DMS79 treated with DMSO at 0.1 percent for 48 hours (cell line): Measurements from ENCODE around the gene SPRN.
"Not testable (repeated sequence)": the region's sequence is repeated elsewhere in the genome, so short reads cannot be mapped to it uniquely, and the experiment has no call there.

Source experiments
- DNase-seq: peaks from one replicate; lab custom pipeline; 2025; lab: John Stamatoyannopoulos, UW

Gene SPRN

DNA sequence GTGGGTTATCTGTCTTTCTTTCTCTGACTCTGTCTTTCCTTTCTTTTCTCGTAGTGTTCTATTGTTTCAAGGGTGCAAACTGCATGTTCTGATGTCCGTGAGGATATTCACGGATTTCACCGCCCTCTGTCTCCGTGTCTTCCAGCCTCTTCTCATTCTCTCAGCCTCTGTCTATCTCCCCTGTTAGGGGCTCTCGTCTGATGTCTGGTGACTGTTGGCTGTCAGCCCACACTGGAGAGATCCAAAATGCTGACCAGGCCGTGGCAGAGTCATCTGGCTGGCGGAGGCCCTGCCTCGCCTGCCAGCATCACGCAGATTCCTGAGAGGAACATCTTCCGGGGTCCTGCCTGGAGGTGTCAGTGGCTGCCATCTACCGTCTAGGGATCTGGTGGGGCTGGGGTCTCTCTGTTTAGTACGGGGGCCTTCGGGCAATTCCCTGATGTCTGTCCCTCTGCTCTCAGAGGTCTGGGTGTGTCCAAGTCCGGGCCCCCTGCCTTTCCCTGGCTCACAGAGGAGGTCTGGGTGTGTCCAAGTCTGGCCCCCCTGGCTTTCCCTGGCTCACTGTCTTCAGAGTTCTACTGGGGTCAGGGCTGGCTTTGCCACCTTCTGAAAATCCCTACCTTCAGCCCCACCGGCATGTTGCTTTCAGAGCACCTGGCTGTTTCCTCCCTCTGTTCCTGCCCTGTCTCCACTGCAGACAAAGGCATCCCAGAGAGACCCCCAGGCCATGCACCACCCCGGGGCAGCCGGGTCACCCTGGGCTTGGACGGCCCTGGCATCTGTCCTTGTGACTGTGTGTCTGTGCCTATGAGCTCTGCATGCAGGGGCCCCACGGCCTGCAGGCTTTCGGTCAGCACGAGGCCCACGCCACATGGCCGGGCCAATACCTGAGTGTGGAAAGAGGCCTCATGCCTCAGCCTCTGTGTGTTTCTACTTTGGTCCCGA, 15.4 kb upstream of the SPRN start:
- no peak for DNase-seq

DNA sequence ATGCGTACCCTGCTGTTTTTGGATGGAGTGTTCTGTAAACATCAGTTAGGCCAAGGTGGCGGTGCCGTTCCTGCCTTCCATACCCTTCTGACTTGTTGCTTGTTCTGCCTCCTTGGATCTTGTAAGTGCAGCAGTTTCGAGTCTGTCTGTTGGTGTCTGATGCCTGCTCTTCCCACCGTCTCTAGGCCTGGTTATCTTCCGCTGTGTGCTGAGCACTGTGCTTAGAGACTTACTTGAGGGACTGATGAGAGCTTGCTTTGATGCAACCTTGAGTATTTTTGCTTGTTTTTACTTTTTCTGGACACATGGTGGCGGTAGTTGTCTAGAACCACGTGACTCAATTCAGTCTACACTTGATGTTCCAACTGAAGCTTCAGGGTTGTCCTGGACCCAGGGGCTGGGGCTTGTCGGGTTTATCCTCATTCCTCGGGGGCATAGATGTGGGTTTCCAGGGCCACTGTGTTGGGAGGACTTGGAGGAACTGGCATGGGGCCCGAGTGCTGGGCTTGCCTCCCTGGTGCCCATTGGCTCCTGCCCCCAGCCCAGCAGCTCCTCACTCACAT, 14.4 kb upstream of the SPRN start:
- no peak for DNase-seq

DNA sequence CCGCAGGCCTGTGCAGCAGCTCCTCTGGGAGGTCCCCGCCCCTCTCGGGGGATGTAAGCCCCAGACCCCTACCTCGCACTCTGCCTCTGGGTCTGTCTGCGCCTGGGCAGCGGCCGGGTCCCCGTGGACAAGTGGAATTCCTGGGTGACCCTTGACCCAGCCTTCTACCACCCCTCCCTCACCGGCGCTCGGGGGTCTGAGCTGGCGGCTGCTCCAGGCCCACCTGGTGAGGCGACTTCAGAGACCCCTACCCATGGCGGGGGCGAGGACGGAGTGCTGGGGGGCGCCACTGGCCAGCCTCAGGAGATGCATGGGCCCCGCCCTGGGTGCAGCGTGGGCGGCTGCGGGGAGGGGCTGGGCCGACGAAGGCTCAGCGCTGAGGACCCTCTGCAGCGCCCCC, 8.4 kb upstream of the SPRN start:
- not testable (repeated sequence) for DNase-seq

DNA sequence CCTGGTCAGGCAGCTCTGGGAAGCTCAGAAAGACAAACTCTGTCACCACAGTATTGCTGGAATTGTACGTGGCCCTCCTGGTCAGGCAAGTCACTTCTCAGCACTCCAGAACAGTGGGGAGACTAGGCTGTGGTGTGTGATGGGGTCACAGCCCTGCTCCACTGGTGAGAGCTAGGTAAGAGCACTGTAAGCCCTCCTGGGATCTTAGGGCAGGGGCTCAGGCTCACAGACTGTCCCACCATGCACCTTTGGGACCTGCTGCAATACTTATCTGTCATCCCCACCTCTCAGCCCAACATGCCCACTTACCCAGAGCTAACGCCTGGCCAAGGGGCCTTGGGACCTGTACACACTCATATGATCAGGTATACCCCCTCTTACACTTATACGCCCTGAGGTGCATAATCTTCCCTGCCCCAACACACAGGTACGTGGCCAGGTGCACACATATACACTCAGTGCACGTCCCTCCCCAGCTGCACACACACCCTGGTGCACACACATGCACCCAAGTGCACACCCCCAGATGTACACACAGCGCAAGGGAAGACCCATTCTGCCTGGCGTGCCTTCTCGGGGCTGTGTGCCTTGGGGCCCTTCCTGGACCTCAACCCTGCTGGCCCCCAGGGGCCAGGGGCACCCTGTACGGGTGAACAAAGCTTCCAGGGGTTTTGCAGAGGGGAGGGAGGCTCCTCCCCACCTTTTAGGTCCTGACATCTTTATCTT, 7.6 kb upstream of the SPRN start:
- DNase-seq = not testable (repeated sequence)

DNA sequence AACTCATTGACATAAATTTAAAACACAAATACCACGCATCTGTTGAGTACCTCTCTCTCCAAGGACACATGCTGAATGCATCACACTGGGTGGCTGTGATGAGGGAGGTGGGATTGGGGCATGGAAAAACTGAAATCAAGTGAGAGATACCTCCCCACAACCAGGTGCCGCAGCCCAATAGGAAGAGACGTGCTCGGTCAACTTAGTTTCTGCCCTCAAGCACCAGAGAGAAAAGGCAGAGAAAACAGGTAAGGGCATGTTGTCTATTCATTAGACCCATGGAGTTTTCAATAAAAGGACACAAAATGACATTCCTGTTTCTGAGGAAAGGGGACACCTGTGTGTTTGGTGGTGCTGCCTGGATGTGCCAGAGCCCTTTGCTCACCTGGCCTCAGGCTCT, 5.1 kb upstream of the SPRN start:
- not testable (repeated sequence) for DNase-seq

DNA sequence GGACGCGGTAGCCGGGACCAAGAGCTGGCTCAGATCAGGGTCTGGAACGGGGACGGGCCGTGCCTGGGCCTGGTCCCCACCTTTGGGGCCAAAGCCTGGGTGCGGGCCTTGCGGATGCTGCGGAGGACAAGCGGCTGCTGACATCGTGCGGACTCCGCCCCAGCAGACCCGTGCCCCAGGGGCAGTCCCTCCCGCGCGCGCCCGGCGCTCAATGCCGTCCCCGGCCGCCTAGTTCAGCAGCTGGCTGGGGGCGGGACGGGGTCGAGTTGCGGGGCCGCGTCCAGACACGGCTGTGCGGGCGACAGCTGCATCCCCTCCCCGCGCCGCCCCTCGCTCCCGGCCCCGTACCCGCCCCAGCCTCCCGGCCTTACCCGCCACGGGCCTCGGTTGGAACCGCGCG, 323 bp downstream of the SPRN start:
- DNase-seq = not testable (repeated sequence)

DNA sequence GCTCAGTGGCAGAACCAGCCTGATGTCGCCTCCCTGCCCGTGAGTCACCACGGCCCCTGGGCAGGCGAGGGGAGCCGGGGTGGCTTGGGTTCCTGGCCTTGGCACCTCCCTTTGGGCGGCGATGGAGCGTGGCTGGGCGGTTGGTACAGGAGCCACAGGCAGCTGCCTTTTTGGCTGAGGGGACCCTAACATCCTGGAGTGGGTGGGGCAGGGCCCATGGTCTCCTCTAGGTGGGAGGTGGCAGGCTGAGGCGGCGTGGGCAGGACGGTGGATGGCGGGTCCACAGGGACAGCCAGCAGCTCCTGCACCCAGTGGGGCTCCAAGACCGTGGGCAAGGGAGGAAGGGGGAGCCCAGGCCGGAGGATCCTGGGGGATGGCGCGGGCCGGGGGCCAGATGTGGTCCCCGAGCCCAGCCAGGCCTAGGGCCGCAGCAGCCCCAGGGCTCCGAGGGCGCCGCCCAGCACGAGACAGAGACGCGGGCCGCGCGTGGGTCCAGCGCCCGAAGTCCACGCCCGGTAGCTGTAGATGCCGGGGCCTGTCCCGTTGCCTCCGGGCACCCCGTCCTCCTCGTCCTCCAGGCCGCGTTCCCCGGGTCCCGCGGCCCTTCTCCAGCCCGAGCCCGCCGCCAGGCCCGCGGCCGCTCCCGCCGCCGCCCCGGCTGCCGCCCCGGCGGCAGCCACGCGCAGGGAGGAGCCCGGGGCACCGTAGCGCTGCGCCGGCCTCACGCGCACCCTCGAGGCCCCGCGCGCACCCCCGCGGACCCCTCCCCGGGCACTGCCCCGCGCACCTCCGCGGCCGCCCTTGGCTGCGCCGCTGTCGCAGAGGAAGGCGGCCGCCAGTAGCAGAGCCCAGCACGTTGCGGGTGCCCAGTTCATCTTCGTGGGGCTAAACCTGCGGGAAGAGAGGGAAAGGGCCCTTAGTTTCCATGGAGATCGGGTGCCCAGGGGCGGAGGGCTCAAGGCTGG, 1.3 kb downstream of the SPRN start:
- DNase-seq = no peak

DNA sequence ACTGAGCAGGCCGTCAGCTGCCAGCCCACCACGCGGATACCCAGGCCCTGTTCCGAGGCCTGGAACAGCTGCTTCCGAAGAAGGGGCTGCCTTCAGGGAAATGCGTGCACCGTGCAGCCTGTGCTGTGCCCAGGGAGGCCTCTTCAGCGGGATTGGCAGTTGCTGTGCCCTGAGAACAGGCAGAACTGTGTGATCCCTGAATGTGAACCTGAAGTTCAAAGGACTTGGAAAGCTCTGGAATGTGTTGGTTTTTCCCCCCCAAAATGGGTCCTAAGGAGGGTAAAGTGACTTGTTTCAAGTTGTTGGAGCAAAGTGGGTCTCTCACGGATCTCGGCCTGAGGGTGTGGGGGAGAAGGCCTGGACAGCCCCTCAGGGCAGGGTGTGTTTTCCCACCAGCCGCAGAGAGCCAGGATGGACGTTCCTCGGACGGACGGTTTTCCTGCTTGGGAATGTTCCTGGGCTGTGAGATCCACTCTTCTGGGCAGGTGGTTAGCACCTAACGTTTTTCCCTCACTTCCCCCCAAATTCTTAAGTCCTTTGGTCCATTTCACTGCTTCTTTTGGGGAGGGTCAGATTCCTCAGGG, 2.1 kb downstream of the SPRN start:
- no peak for DNase-seq

DNA sequence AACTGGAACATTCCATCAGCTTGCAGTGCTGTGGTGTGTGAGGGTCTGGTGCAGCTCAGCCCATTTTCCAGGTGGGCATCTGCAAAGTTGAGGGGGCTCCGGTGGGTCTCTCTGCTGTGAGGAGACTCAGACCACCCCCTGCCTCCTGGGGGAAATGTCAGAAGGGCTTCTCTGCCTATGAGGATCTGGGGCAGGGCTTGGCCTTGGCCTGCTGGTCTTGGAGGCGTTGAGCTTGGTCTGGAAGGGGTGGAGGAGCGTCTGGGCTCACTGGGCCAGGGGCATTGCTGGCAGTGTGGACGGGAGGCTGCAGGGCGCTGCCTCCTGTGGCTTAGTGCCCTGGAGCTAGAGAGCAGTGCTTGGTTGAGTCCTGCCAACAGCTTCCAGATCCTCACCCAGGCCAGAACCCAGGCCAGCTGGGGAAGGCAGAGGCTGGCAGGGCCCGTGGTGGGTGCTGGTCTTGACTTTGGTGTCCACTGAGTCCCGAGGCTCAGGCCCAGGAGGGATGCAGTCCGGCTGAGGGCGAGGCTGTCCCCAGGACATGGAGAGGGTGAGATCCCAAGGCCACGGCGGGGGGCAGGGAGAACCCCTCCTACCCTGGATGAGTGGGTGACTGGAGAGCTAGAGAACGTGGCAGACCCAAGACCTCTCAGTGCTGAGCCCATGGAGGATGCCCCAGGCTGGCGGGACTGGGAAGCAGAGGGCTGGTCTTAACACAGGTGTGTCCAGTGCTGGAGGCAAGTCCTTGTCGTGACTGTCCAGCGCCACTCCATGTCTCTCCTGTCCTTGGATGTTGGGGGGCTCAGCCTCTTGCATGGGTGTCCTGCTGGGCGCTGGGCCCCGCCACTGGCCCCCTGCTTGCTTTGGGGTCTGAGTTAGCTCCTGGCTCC, 2.8 kb downstream of the SPRN start:
- no peak for DNase-seq

DNA sequence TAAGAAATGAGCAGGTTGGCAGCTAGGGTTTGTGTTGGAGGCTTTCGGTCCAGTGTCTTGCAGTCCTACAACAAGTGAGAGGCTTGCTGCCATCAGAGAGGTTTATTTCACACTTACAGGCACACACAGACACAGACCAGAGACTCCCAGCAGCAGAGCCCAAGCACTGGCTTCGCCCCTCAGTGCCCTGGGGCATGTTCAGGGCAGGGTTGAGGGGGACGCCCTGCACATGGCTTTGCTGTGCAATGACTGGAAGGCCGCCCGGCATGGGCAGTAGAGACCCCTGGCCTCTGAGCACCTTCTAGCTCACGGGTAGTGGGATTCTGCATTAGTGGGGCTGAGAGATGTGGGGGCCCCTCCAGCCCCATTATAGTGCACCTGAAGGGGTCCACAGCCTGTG, 3.8 kb downstream of the SPRN start:
- no peak for DNase-seq

DNA sequence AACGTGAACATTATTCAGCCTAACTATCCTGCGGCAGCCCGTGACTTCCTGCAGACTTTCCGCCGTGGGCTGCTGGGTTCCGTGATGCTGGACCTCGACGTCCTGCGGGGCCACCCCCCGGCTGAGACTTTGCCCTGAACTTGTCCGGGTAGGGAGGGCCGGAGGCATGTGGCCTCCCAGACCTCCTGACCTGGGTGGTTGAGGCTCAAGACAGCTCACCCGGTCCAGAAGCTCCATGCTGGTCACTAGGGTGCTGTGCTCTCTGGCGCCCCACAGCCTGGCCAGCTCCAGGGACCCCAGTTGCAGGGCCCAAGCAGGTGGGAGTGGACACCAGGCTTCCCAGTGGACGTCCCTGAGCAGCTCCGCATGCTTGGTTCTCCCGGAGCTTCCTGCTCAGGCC, 4.4 kb downstream of the SPRN start:
- DNase-seq = no peak

DNA sequence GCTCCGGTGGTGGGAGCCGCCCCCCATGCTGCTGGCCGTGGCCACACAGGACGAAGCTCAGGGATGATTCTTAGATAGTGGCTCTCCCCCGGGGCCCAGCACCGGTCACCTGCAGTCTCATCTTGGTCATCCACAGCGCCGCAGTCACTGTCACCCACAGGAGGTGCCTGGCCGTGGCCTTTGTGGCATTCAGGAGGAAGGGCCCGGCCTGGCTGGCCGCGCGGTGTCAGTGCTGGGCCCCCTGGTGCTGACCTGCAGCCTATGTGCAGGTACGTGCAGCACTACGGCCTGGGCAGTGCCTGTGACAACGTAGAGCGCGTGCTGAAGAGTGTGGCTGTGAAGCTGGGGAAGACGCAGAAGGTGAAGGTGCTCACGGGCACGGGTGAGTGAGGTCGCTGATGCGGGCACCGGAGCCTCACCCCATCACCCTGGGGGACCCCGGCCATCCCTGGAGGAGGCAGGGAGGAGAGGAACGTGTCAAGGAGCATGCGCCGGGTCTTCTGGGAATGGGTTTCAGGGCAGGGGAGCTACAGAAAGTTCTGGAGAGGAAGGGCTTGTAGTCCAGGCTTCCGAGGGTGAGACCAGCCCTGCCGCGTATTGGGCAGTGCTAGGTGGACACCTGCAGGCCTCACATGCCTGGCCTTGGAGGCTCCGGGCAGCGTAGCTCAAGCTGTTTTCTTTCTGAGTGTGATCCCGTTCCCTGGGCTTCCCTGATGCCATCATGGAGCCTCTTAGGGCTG, 5.0 kb downstream of the SPRN start:
- no peak for DNase-seq

DNA sequence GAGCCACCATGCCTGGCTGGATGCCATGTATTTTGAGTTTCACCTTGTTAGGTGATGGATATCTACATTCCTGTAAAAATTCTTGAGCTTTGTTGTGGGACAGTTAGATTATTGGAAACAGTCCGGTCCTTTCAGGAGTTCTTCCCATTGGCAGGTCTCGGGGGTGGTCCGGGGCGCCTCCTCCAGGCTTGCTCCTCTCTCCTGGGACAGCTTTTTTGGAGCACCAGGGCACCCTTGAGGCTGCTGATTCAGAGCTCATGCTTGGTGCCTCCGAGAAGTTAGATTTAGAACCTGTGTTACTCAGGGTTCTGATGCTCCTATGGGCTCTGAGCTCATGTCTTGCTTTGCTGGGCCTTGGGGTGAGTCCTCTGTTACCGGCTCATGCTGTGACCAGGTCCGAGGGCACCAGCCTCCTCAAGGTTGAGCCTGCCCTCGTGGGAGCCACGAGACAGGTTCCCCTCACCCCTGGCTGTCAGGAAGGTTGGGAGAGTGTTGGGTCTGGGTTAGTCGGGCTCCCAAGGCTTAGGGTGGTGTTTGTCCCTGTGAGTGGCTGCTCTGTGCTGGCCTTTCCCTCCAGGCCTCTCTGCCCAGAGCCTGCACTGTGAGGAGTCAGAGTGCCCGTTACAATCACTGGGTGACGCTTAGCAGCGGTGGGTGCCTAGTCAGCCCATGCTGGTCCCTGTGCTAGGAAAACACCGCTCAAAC, 6.0 kb downstream of the SPRN start:
- no peak for DNase-seq

DNA sequence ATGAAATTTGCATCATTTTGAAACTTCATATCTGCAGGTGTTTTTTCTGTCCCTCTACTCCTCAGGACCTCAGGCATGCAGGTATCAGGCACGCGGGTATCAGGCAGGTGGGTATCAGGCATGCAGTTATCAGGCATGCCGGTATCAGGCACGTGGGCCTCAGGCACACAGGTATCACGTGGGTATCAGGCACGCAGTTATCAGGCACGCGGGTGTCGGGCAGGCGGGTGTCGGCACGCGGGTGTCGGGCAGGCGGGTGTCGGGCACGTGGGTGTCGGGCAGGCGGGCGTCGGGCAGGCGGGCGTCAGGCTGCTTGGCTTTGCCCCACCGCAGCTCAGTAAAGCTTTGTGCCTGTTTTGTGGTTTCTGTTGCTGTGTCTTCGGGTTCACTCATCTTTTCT, 8.7 kb downstream of the SPRN start:
- no peak for DNase-seq

DNA sequence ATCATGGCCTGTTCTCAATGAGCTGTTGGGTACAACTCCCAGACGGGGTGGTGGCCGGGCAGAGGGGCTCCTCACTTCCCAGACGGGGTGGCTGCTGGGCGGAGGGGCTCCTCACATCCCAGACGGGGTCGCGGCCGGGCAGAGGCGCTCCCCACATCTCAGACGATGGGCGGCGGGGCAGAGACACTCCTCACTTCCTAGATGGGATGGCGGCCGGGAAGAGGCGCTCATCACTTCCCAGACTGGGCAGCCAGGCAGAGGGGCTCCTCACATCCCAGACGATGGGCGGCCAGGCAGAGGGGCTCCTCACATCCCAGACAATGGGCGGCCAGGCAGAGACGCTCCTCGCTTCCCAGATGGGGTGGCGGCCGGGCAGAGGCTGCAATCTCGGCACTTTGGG, 10.0 kb downstream of the SPRN start:
- not testable (repeated sequence) for DNase-seq

DNA sequence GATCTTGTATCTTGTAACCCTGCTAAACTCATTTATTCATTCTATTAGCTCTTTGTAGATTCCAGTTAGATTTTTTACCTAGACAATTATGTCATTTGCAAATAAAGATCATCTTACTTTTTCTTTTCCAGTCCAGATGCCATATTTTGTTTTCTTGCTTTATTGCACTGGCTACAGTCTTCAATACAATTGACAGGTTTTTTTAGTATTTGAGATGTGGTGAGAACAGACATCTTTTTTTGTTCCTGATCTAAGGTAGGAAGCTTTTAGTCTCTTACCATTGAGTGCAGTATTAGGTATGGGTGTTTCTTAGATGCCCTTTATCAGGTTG, 12.1 kb downstream of the SPRN start:
- DNase-seq = no peak

DNA sequence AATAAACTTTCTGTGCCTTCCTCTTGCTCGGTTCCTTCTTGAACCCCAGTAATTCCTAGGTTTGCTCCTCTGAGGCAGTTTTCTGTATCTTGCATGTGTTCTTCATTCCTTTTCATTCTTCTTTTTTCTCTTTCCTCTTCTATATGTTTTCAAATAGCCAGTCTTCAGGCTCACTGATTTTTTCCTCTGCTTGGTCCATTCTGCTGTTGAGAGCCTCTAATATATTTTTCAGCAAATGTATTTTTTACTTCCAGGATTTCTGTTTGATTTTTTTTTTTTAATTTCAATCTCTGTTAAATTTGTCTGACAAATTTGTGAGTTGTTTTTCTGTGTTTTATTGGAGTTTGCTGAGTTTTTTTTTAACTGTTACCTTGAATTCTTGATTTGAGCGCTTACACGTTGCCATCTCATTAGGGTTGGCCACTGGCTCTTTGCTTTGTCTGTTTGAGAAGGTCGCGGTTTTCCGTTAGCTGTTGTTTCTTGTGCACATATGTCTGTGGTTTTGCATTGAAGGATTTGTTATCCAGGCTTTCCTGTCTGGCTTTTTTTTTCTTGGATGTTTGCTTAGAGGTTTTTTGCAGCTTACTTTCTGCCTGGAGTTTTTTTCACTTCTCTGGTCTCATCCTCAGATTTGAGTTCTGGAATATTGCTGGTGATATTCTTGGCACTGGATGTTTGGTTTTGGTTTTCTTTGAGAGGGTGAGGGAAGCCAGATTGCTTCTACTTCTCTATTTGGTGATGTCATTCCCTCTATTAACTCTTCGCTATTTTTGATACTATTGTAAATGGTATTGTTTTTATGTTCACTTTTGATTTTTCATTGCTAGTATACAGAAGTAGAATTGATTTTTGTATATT, 12.7 kb downstream of the SPRN start:
- no peak for DNase-seq

DNA sequence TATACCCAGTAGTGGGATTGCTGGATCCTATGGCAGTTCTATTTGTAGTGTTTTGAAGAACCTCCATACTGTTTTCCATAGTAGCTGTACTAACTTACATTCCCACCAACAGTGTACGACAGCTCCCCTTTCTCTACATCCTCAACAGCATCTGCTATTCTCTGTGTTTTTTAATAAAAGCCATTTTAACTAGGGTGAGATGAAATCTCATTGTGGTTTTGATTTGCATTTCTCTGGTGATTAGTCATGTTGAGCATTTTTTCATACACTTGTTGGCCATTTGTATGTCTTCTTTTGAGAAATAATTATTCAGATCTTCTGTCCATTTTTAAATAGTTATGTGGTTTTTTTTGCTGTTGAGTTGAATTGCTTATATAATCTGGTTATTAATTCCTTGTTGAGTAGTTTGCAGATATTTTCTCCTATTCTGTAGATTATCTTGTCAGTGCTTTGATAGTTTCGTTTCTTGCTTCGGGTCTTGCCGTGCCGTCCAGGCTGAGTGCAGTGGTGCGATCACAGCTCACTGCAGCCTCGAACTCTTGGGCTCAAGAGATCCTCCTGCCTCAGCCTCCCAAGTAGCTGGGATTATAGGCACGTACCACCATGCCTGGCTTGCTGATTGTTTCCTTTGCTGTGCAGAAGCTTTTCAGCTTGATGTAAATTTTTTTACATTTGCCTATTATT, 18.4 kb downstream of the SPRN start:
- no peak for DNase-seq
